NB4 (cell line): Measurements from ENCODE around the gene LZTS2.
"Not testable (repeated sequence)": the region's sequence is repeated elsewhere in the genome, so short reads cannot be mapped to it uniquely, and the experiment has no call there.

ENCODE experiments used
- POLR2A ChIP-seq: IDR thresholded peaks from 2 replicates; pipeline ENCODE4 v1.6.1; 2011; ENCODE audit warnings: mild to moderate bottlenecking; ENCODE audit not compliant: insufficient read length; ENCODE audit errors: extremely low read depth
- TF ChIP-seq, protein P1 (sequence below): IDR thresholded peaks from one replicate; pipeline ENCODE4 v1.5.1; 2012; ENCODE audit warnings: low read depth, low read length

DNA sequence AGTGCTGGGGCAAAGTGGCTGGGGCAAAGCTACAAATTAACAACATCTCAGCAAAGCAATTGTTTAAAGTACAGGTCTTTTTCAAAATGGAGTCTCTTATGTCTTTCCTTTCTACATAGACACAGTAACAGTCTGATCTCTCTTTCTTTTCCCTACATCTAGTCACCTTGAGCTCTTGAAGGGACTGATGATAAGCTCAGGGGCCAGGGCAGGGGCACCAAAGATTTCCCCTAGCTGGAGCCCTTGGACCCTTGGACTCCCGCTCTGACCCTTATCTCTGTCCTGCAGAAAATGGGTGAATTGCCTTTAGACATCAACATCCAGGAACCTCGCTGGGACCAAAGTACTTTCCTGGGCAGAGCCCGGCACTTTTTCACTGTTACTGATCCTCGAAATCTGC is 34.8 kb downstream of the LZTS2 start:
- TF ChIP-seq, protein P1, sequence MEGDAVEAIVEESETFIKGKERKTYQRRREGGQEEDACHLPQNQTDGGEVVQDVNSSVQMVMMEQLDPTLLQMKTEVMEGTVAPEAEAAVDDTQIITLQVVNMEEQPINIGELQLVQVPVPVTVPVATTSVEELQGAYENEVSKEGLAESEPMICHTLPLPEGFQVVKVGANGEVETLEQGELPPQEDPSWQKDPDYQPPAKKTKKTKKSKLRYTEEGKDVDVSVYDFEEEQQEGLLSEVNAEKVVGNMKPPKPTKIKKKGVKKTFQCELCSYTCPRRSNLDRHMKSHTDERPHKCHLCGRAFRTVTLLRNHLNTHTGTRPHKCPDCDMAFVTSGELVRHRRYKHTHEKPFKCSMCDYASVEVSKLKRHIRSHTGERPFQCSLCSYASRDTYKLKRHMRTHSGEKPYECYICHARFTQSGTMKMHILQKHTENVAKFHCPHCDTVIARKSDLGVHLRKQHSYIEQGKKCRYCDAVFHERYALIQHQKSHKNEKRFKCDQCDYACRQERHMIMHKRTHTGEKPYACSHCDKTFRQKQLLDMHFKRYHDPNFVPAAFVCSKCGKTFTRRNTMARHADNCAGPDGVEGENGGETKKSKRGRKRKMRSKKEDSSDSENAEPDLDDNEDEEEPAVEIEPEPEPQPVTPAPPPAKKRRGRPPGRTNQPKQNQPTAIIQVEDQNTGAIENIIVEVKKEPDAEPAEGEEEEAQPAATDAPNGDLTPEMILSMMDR: not testable (repeated sequence)
- not testable (repeated sequence) for TF ChIP-seq POLR2A
